RKO (cell line): Measurements from ENCODE around the gene ZDHHC7.

Source experiments
- DNase-seq: peaks from one replicate; pipeline ENCODE4 v3.0.0-alpha.2; 2016; ENCODE audit warnings: low spot score

Gene ZDHHC7

DNA sequence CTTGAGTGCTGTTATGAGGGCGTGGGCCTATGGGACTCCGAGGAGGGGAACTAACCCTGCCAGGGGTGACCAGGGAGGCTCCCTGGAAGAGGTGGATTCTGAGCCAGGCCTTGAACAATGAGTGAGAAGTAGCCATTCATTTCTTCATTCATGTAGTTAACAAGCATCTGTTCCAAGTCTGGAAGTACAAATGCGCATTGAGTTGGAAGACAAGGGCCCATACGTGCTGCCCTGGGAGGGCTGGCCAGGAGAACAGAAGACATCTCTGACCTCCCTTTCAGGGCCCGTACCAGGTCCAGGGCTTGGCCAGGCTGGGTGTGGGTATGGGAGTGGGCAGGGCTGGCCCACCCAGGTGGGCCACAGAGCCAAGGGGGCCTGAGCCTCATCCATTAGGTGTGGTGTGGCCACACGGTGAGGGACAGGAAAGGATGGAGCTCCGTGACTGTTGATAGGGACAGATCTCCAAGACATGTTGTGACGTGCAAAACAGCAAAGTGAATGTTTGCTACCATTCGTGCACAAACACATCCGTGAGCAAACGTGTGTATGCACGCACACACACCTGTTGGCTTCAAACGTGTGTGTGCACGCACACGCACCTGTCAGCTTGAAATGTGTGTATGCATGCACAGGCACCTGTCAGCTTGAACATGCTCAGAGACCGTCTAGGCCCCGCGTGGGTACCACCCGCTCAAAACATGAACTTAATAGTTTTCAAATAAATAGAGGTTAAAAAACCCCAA is 46.8 kb downstream of the ZDHHC7 start:
- DNase-seq, result no peak

DNA sequence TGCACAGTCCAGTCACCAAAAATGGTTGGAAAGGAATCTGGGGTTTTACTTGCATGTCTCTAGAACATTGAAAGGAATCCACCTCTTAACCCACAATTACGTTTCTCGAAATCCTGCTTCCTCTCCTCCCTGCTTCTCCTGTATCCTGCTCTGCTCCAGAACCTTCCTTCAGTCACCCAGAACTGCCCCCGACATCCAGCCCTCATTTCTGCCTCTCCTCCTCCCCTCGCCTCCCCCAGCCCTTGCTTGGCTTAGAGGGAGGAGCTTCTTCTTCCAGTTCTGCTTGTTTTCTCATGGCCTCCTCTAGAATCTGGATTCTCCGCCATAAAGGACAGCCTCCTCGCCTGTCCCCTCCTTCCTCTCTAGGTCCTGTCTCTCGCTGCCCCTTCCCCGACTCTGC is 48.3 kb downstream of the ZDHHC7 start:
- no peak for DNase-seq

DNA sequence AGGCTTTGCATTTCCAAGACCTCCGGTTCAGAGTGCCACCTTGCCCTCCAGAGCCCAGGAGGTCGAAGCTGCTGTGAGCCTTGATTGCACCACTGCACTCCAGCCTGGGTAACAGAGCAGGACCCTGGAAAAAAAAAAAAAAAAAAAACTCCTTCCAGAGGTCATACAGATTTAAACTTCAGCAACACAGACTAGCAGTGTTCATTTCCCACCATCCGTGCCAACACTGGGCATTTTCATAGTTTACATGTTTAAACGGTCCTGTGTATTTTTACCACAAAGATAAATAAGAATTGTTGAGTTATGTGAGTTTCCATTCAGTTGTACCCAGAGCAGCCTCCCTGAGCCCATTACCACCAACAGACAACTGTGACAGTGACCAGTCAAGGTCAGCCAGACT is 50.4 kb downstream of the ZDHHC7 start:
- DNase-seq, result no peak

DNA sequence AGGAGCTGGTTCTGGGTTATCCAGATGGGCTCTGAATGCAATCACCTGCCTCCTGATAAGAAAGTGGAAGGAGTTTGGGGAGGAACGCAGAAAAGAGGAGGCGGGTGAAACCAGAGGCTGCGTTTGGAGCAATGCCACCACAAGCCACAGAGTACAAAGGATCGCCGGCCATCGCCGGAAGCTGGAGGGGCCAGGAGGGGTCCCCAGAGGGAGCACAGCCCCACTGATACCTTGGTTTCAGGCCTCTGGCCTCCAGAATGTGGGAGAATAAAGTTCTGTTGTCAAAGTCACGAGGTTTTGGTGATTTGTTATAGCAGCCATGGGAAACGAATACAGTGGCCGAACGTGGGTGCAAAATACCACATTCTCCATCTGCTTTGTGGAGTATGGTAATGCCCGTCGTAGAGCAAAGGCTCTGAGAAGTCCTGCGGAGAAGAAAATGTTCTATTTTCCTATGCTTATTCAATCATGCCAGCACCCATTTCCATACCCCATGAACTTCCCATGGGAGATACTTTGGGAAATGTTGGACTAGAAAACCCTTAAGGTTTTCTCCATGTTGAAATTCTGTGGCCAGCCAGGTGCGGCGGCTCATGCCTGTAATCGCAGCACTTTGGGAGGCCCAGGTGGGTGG is 51.4 kb downstream of the ZDHHC7 start:
- no peak for DNase-seq

DNA sequence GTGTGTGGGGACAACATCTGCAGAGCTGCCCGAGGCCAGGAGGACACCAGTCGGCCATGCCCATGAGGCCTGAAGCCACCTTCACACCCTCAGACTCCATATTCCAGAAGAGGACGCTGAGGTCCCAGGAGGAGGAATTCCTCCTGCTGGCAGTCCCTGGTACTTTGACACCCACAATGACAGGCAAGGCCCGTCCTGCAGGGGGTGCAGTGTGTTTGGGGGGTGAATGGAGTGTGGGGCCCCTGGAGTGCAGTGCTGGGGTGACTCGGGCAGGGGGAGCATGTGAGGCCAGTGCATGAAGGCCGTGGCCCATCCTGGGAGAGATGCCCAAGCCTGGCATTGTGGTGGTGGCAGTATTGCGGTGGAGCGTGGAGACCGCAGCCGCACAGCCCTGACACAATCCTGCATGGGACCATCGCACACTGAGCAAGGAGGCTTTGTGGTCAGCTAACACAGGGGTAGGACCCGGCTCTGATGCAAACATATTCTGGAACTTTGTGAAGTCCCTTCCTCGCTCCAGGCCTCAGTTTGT is 52.2 kb downstream of the ZDHHC7 start:
- DNase-seq, result peak; percentile 30

DNA sequence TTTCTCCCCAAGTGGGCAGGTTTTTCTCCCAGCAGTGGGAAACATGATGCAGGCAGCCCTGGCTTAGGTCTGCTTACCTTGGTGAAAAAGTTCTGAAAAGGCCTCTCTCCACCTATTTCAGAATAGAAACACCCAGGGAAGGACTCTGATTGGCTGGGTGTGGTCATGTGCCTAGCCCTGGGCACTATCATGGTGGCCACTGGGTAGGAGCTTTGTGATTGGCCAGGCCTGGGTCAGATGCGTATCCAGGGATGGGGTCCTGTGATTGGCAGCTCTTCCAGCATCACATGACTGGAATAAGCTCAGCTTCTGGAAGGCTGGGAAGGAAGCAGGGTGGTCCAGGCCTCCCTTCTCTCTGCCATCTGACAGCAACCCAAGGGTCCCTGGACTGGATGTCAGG is 53.5 kb downstream of the ZDHHC7 start:
- no peak for DNase-seq

DNA sequence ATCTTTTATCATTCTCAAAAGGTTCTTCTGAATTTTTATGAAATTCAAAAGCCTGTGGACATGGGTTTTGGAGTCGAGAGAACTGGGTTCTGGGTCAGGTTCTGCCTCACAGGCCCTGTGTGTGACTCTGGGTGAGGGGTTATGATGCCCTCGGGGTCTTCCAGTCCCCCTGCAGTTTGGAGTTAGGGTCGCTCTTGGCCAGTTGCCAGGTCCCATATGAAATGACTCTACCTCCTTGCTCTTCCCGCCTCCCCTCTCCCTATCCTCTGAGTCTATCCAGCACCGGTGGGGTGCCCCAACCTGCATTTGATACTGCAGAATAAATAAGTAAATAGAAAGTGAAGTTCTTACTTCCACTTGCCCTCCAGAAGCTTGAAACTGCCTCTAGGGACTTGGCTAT is 54.1 kb downstream of the ZDHHC7 start:
- DNase-seq, result no peak

DNA sequence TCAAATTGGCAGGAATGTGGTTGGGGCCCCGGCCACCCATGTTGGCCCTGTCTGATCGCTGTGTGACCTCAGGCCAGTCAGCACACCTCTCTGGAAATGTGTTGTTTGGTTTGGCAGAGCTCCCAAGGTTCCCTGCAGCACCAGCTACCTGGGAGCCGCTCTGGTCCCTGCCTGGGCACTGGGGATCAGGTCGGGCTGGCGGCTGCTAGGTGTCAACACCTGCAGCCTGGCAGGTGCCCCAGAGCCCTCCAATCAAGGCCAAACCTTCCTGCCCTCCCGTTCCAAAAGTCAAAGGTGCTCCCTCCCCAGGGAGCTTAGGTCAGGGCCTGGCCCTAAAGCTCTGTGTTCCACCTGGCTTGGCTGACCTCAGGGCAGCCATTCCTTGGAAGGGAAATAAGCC is 55.9 kb downstream of the ZDHHC7 start:
- no peak for DNase-seq

DNA sequence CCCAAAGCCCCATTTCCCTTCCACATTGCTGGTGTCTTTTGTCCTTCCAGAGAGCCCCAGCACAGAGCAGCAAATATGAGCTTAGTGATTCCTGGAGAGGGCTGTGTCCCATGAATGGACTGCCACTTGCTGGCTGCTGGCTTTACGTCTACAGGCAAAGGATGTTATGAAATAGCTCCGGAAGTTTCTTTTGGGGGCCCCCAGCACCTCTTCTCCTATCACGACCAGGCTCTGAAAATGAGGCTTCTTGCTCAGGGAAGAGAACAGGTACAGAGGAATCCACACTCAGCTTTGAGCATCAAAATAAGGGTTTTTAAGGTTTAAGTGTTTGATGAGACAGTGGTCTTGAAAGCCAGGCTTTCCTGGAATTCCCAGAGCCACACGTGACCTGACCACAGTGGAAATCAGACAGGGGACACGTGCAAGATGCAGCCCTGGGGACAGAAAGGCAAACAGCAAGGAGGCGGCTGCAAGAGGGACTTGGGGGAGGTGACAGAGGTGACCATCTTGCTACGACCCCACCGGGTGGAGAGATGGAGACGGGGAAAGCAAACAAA is 58.1 kb downstream of the ZDHHC7 start:
- DNase-seq, result no peak

DNA sequence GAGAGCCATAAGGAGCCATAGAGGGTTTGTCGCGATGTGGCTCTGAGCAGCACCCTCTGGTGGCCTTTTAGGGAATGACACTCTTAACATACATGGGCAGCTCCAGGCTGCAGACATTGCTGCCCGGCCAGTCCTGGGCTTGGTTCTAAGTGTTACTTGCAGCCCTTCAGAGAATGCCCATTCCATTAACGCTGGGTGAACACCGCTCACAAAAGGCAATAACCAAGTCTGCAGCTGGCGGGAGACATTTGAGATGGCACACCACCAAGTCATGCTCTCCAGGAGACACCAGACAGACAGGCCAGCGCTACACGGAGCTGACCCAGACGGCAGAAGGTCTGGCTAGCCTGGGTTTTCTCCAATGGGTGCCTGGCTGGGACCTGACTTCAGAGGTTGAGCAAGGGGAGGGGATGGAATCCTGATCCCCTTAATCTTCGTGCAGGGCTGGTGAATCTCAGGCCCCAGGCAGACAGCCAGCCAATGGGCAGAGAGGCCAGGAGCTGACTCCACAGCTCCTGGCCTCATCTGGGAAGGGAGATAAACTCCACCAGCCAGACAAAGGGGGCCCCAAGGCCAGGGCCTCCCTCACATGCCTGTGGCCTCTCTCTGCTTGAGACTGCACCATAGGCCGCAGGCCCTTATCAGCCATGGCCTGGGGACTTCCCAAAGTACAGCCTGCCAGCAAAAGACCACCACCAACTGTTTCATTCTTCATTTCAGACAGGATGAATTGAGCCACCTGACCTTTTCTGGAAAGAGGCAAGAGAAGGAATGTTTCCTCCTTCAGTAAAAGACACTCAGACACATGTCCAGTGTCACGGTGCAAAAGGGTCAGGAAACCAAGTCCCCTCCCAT is 58.8 kb downstream of the ZDHHC7 start:
- DNase-seq, result peak; percentile 78

DNA sequence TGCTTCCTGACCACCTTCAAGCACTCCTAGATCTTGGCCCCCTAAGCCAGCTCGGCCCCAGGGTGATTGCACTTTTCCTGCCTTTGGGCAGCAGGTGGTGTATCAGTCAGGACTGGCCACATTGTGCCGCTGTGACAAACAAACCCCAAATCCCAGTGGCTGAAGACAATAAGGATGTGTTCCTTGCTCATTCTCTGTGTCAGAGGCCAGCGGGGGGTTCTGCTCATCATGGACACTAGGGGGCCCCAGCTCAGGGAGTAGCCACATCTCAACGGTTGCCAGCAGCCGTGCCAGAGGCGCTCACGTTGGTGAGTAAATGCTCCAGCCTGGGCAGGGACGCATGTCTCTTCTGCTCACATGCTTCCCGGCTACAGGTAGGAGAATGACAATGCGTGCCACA is 60.4 kb downstream of the ZDHHC7 start:
- peak; percentile 75 for DNase-seq

DNA sequence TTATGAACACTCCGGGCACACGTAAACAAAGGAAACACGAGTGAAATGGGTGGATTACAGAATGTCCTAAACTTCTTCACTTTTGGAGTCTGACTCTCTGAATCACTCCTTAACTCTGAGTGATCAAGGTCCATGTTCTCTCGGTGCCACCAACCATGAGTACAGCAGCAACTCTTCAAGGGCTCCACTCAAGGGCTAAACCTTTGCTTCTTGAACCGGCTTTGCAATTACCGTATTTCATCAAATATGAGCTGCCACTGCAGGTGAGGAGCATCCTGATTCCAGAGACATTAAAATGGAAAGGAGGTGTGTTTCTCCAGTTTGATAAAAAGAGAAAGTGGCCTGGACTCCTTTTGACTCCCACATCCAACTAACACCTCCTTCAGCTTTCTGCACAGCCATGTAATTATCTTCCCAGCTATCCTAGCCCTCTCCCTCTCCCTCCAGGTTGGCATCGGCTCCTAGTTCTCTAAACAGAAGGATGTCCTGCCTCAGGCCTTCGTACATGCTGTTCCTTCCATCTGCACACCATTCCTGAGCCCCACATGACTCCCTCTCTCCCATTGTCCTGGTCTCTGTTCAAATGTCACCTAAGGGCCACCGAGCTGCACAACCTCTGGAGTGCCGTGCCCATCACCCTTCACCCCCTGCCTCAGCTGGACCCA is 61.4 kb downstream of the ZDHHC7 start:
- DNase-seq, result no peak

DNA sequence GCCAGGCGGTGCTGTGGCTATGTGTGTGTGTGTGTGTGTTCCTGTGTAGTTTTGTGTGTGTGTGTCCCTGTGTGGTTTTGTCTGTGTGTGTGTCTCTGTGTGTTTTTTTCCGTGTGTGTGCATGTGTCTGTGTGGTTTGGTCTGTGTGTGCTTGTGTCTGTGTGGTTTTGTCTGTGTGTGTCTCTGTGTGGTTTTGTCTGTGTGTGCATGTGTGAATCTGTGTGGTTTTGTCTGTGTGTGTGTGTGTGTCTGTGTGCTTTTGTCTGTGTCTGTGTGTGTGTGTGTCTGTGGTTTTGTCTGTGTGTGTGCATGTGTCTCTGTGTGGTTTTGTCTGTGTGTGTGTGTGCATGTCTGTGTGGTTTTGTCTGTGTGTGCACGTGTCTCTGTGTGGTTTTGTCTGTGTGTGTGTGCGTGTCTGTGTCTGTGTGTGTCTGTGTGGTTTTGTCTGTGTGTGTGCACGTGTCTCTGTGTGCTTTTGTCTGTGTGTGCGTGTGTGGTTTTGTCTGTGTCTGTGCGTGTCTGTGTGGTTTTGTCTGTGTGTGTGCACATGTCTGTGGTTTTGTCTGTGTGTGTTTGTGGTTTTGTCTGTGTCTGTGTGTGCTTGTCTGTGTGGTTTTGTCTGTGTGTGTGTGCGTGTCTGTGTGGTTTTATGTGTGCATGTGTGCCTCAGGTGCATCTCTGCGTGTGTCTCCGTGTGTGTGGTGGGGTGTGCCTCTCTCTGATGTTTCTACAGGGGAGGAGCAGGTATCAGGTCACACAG is 62.3 kb downstream of the ZDHHC7 start:
- DNase-seq, result no peak

DNA sequence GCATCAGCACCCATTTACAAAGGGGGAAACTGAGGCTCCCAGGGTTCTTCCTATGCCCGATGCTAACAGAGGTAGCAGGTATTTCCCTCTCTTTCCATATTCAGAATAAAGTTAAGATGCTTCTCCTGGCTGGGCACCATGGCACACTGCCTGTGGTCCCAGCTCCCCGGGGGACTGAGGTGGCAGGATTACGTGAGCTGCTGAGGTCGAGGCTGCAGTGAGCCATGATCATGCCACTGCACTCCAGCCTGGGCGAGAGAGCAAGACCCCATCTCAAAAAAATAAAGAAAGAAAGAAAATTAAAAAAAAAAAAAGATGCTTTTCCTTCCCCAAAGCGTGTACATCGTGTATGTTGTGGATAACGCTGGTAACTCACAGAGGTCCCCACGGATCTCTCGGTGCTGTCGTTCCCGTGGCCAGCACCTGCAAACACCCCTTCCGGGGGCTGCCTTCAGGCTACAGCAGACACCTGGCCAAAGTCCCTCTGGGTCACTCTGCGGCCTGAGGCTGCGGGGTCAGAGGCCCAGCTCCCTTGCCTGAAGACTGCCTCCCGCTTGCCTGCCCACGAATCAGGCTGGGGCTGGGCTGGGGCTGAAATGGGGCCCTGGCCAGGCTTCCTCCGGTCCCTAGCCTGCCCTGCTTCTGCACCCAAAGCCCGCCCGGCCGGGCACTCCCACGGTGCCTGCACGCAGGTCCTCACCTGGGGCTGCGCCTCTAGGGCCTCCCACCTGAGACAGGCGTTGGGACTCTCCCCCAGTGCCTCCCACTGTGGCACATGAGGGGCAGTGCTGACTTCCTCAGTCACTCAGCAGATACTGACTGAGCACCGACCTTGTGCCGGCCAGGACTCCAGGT is 63.1 kb downstream of the ZDHHC7 start:
- no peak for DNase-seq

DNA sequence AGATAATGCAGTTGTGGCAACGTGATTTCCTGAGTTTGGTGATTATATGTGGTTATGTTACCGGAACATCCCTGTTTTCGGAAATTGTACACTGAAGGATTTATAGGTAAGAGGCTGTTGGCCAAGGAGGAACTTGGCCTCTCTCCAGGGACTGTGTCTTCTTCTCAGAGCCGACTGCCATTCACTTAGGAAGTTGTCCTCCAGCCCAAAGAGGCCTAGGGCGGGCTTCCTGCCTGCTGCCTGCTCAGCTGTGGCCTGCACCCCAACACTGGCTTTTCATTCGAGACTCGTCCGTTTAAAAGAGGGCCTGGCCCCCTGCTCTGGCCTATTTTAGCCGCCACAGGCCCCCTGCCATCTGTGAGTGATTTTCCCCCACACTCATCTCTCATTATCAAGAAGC is 64.3 kb downstream of the ZDHHC7 start:
- no peak for DNase-seq

DNA sequence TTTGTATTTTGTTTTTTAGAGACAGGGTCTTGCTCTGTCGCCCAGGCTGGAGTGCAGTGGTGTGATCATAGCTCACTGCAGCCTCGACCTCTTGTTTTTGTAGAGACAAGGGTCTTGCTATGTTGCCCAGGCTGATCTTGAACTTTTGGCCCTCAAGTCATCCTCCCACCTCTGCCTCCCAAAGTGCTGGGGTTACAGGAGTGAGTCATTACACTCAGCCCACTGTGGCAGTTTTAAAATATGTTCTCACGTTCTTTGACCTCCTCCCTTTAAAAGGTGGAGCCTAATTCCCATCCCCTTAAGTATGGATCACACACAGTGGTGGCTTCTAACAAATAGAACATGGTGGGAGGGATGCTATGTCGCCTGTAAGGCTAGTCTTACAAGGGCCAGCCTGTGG is 67.7 kb downstream of the ZDHHC7 start:
- DNase-seq, result no peak

DNA sequence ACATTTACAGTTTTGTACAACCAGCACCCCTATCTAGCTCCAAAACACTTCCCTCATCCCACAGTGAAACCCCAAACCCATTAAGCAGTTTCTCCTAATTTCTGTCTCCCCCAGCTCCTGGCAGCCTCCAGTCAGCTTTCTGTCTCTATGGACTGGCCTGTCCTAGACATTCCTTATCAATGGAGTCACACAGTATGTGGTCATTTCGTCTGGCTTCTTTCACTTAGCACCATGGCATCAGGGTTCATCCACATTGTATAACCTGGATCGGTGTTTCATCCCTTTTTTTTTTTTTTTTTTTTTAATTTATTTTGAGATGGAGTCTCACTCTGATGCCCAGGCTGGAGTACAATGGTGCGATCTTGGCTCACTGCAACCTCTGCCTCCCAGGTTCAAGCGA is 68.5 kb downstream of the ZDHHC7 start:
- DNase-seq, result no peak

DNA sequence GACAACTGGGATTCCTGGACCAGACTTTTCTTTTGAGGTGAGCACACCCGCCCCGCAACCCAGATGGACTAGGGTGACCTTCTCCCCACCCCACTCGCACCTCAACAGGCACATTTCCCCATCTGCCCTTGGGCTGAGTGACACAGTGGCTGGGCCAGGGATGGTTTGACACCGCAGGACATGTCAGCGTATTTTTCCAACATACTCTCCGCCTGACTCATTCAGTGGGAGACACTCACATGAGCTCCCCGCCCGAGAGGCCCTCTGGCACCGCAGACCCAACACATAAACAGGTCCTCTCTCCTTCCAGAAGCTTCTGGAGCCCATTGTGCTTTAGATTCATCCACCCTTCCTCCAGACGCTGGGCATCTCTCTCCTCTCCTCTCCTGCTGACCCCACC is 69.4 kb downstream of the ZDHHC7 start:
- DNase-seq, result no peak

DNA sequence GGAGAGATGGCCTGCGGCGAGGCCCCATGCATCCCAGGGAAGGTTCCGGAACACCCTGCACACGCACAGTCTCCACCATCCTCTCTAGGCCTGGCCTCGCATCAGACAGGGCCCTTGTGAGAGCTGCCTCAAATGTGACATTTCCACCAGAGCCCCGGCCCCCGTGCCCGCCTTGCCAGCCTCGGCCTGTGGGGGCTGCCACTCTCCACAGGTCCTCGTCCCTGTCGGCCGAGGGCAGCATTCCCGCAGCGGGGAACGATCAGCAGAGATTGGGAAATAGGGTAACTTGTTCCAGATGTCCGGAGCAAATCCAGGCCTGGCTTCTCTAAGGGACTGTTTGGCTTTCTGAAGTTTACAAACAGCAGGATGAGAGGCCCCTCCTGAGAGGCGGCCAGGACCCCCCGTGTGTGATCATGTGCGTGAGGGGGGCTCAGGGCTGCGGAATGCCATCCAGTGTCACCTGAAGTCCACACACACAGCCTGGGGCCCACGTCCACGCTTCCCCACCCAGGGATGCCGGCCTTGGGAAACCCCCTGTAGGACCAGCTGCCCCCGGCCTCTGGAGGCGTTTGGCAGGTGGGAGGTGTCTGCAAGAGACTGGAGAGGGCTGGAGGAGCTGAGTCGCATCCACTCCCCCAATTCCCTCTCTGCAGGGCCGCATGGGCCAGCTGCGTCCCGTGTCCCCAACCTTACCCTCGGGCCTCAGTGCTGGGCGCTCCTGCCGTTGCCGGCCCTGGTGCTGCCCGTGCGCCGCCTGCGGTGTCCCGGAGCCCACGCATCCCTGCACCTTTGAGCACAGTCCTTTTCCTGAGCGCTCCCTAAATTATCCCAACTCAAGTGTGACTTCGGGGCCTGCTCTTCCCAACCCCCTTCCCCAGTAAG is 70.4 kb downstream of the ZDHHC7 start:
- DNase-seq, result no peak
